GM20000 (cell line): ENCODE measurements around the gene PLPPR3.

Source experiments
- DNase-seq: peaks from one replicate; pipeline ENCODE4 v3.0.0; 2012; ENCODE audit warnings: low spot score
- CTCF ChIP-seq: IDR thresholded peaks from 2 replicates; pipeline ENCODE4 v1.5.1; 2012; ENCODE audit warnings: mild to moderate bottlenecking, control low read depth; ENCODE audit errors: extremely low read depth, missing control alignments

The PLPPR3 gene

GRCh38 chr19:821825-822503 is at the start of gene PLPPR3:
TSS of gene PLPPR3 (minus strand) at chr19:821955. CDS start at chr19:821559, 396 bp downstream.
- DNase-seq, result no peak
- no peak for TF ChIP-seq CTCF

- no peak for DNase-seq
- no peak for TF ChIP-seq CTCF
These were observed 49.2 kb upstream of the PLPPR3 start for GRCh38 chr19:870963-871401.

- no peak for DNase-seq
- TF ChIP-seq CTCF, result no peak
These were observed 48.6 kb upstream of the PLPPR3 start for GRCh38 chr19:870314-870713.

- no peak for DNase-seq
- no peak for TF ChIP-seq CTCF
These were observed 47.8 kb upstream of the PLPPR3 start for GRCh38 chr19:869245-870177.

- TF ChIP-seq CTCF, result no peak
- no peak for DNase-seq
These were observed 46.9 kb upstream of the PLPPR3 start for GRCh38 chr19:868458-869244.

- no peak for TF ChIP-seq CTCF
- no peak for DNase-seq
These were observed 46.2 kb upstream of the PLPPR3 start for GRCh38 chr19:867855-868457.
